GM12864 (cell line): Measurements from ENCODE around the gene DENND6B.

Experiments
- DNase-seq: peaks from one replicate; pipeline ENCODE4 v3.0.0-alpha.2; 2011; ENCODE audit warnings: low read depth
- H3K4me3 ChIP-seq: 2 replicates; pipeline ENCODE4 v1.5.1; 2011; ENCODE audit warnings: mild to moderate bottlenecking, low read depth, low read length, control low read depth
- CTCF ChIP-seq: IDR thresholded peaks from 2 replicates; pipeline ENCODE4 v1.5.1; 2011; ENCODE audit warnings: low read depth, mild to moderate bottlenecking, moderate library complexity, low read length, control low read depth, inconsistent platforms; ENCODE audit errors: missing control alignments

Gene DENND6B

DNA sequence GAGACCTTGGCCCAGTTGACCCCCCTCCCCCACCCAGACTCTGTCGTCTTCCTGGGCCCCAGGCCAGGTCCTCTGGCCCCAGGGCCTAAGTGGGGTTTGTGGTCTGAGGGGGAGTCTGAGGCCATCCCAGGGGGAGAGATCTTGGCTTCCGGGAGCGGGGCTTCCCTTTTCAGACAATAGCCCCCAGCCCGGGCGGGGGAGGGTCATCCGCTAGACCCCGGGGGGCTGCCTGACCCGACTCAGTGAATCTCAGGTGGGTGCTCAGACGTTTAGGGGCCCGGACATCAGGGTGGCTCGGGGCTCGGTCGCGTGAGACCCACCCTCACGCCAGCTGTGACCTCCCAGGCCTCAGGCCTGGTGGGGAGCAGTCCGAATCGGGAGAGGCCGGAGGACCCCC is 57.2 kb downstream of the DENND6B start:
- H3K4me3 ChIP-seq = peak overlapping the region; percentile 58
- no peak for DNase-seq
- no peak for TF ChIP-seq CTCF

GRCh38 chr22:50268655-50269113 is 58.1 kb downstream of the DENND6B start:
- no peak for DNase-seq
- H3K4me3 ChIP-seq = no peak overlapping the region
- TF ChIP-seq CTCF = no peak

- TF ChIP-seq CTCF = peak; percentile 10
- H3K4me3 ChIP-seq = no peak overlapping the region
- no peak for DNase-seq
Measured at GRCh38 chr22:50267591-50268390, 59.0 kb downstream of the DENND6B start.

- no peak for DNase-seq
- no peak for TF ChIP-seq CTCF
- no peak overlapping the region for H3K4me3 ChIP-seq
Measured at GRCh38 chr22:50266994-50267393, 59.8 kb downstream of the DENND6B start.

- no peak overlapping the region for H3K4me3 ChIP-seq
- no peak for TF ChIP-seq CTCF
- no peak for DNase-seq
Measured at GRCh38 chr22:50264946-50265669, 61.7 kb downstream of the DENND6B start.

DNA sequence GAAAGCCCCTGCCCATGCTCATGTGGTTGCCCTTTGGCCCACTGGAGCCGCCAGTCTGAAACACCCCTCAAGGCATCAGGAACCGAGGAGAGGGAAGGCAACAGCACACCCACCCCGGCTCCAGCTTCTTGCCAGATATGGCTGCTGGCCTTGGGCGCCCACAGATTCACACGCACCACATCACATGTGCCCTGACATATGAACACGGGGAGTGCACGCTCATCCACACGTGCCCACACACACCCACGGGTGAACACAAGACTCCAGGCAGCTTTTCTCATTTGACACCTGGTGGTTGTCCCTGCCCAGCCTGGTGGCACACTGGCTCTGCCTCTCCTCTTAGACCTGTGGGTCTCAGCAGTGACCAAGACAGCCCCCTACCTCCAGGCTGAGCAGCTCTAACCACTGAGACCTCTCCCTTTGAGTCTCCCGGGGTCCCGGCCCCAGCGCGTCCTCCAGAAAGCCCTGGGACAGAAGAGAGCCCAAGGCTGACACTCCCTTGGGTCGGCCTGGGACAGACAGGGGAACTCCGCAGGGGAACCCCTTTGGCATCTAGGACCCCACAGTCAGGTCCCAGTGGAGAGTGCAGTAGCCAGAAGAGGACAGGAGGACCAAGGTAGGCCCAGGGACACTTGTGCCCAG is 62.6 kb downstream of the DENND6B start:
- TF ChIP-seq CTCF = no peak
- DNase-seq = no peak
- H3K4me3 ChIP-seq = no peak overlapping the region
